GM21576 (cell line): ENCODE measurements around the gene EPG5.
"Not testable (repeated sequence)": the region's sequence is repeated elsewhere in the genome, so short reads cannot be mapped to it uniquely, and the experiment has no call there.

Experiments used
- ATAC-seq: cut with Tn5 transposase; IDR thresholded peaks from one replicate; pipeline ENCODE4 v1.9.1; 2021; ENCODE audit warnings: mild to moderate bottlenecking, moderate library complexity; ENCODE audit not compliant: unreplicated experiment

EPG5 gene

GRCh38 chr18:45967007-45967706, at the start of gene EPG5:
Gene EPG5, minus strand, starts transcription at chr18:45967329. Its CDS starts 90 bp downstream, at chr18:45967239.
- peak; percentile 97 for ATAC-seq

GRCh38 chr18:46013484-46014189, 46.5 kb upstream of the EPG5 start:
- ATAC-seq, result peak; percentile 41

- ATAC-seq, result no peak
Observed at GRCh38 chr18:46010676-46011075, 43.5 kb upstream of the EPG5 start.

- no peak for ATAC-seq
Observed at GRCh38 chr18:46010050-46010449, 42.9 kb upstream of the EPG5 start.

GRCh38 chr18:46009125-46009840, 42.2 kb upstream of the EPG5 start:
- no peak for ATAC-seq

- no peak for ATAC-seq
Observed at GRCh38 chr18:46008531-46008930, 41.4 kb upstream of the EPG5 start.

GRCh38 chr18:46007165-46007564, 40.0 kb upstream of the EPG5 start:
- no peak for ATAC-seq

GRCh38 chr18:46002934-46003333, 35.8 kb upstream of the EPG5 start:
- ATAC-seq, result no peak

- no peak for ATAC-seq
Observed at GRCh38 chr18:46001892-46002291, 34.8 kb upstream of the EPG5 start.

- ATAC-seq, result no peak
Observed at GRCh38 chr18:46001074-46001473, 33.9 kb upstream of the EPG5 start.

- ATAC-seq, result no peak
Observed at GRCh38 chr18:45999536-45999935, 32.4 kb upstream of the EPG5 start.

GRCh38 chr18:45998244-45998643, 31.1 kb upstream of the EPG5 start:
- no peak for ATAC-seq

- ATAC-seq, result no peak
Observed at GRCh38 chr18:45997700-45998151, 30.6 kb upstream of the EPG5 start.

GRCh38 chr18:45995461-45995860, 28.3 kb upstream of the EPG5 start:
- no peak for ATAC-seq

- ATAC-seq, result no peak
Observed at GRCh38 chr18:45993438-45993837, 26.3 kb upstream of the EPG5 start.

- not testable (repeated sequence) for ATAC-seq
Observed at GRCh38 chr18:45992527-45992926, 25.4 kb upstream of the EPG5 start.

GRCh38 chr18:45991788-45992187, 24.7 kb upstream of the EPG5 start:
- no peak for ATAC-seq

GRCh38 chr18:45984546-45985235, 17.6 kb upstream of the EPG5 start:
- no peak for ATAC-seq

GRCh38 chr18:45981821-45982220, 14.7 kb upstream of the EPG5 start:
- ATAC-seq, result no peak

GRCh38 chr18:45980229-45980628, 13.1 kb upstream of the EPG5 start:
- no peak for ATAC-seq

- no peak for ATAC-seq
Observed at GRCh38 chr18:45978084-45978483, 11.0 kb upstream of the EPG5 start.
